HCT116 (cell line): ENCODE results near the gene PXT1. TPM values are rescaled to one million over a fixed set of nuclear protein-coding genes. Genes with fewer than 3 reads are reported as not detected.

Experiments
- ATAC-seq: fragments of 200-7000 bp; cut with Tn5 transposase; 2 replicates; pipeline ENCODE4 v1.9.1; 2020; ENCODE audit warnings: mild to moderate bottlenecking, moderate library complexity
- BruUV-seq: library from RNA; stranded (reverse); fragments of 400-500 nt; replicated peaks from 2 replicates; lab custom pipeline; 2021; lab: Mats Ljungman, UMichigan
- CTCF ChIA-PET: fragments of 300-600 bp; sonication (Branson Sonifier 250); formaldehyde crosslinking; loops from one replicate; lab custom pipeline; 2021; ENCODE audit warnings: antibody characterized with exemption; lab: Charles Lee
- POLR2A ChIA-PET: fragments of 300-600, 350-600 bp; sonication (Branson Sonifier 250); formaldehyde crosslinking; loops from one replicate; lab custom pipeline; 2021; ENCODE audit warnings: antibody characterized with exemption; lab: Charles Lee
- RAD21 ChIA-PET, 2 experiments: fragments of 300-600 bp; sonication (Branson Sonifier 250); formaldehyde crosslinking; loops; one replicate each; lab custom pipeline; 2023; ENCODE audit warnings: low total read pairs in 2 of 2; ENCODE audit not compliant: uncharacterized antibody in 2 of 2, unreplicated experiment in 2 of 2, low non-redundant PET in 1 of 2; lab: Charles Lee
- DNase-seq: peaks from one replicate; pipeline ENCODE4 v3.0.0-alpha.2; 2010; ENCODE audit warnings: low read depth, low spot score
- H2AFZ ChIP-seq: fragments of 200-600 bp; shearing (Covaris generic), sonication (generic); 2 replicates; pipeline ENCODE4 v1.6.1; 2017; ENCODE audit warnings: low read depth, mixed run types, mixed read lengths, antibody characterized with exemption, low read length; ENCODE audit not compliant: poor library complexity, severe bottlenecking
- H3K27ac ChIP-seq: 2 replicates; pipeline ENCODE4 v1.5.1; 2012; ENCODE audit warnings: low read depth, low read length
- H3K27me3 ChIP-seq: fragments of 200-600 bp; sonication (generic); 2 replicates; pipeline ENCODE4 v1.6.1; 2016; ENCODE audit warnings: mixed run types, low read length, mixed read lengths; ENCODE audit not compliant: insufficient read depth
- H3K36me3 ChIP-seq, 2 experiments: fragments of 200-500 bp in 1 of 2; fragments of 200-600 bp in 1 of 2; sonication (Bioruptor generic) in 1 of 2; sonication (generic) in 1 of 2; 2 replicates each; pipeline versions ENCODE4 v1.5.1 to v1.6.1; 2014 to 2016; ENCODE audit warnings: low read length in 2 of 2, inconsistent platforms in 1 of 2, mixed read lengths in 1 of 2, mixed run types in 1 of 2; ENCODE audit not compliant: insufficient read depth in 2 of 2, control insufficient read depth in 1 of 2
- H3K4me1 ChIP-seq, 2 experiments: fragments of 200-600 bp in 1 of 2; sonication (generic) in 1 of 2; 2 replicates each; pipeline versions ENCODE4 v1.5.1 to v1.6.1; 2012 to 2017; ENCODE audit warnings: low read length in 2 of 2, inconsistent platforms in 1 of 2, mild to moderate bottlenecking in 1 of 2, mixed read lengths in 1 of 2, mixed run types in 1 of 2, moderate library complexity in 1 of 2; ENCODE audit not compliant: insufficient read depth in 2 of 2, control insufficient read depth in 1 of 2
- H3K4me2 ChIP-seq: fragments of 200-600 bp; sonication (generic); 2 replicates; pipeline ENCODE4 v1.6.1; 2017; ENCODE audit warnings: mixed run types, low read length, mixed read lengths
- H3K4me3 ChIP-seq, 2 experiments: fragments of 200-600 bp in 1 of 2; sonication (generic) in 1 of 2; replicated peaks in 1 of 2; 2 replicates each; pipeline ENCODE4 v1.5.1; 2011 to 2016; ENCODE audit warnings: low read length in 2 of 2, control low read depth in 1 of 2, low read depth in 1 of 2, mild to moderate bottlenecking in 1 of 2, mixed read lengths in 1 of 2, mixed run types in 1 of 2
- H3K79me2 ChIP-seq: fragments of 200-600 bp; sonication (generic); 2 replicates; pipeline ENCODE4 v1.6.1; 2017; ENCODE audit warnings: mild to moderate bottlenecking, mixed run types, low read length, moderate library complexity, mixed read lengths; ENCODE audit not compliant: insufficient read depth
- H3K9ac ChIP-seq: fragments of 200-600 bp; sonication (generic); 2 replicates; pipeline ENCODE4 v1.6.1; 2016; ENCODE audit warnings: low read length, mixed read lengths
- H3K9me2 ChIP-seq: fragments of 200-600 bp; sonication (generic), shearing (Covaris generic); 2 replicates; pipeline ENCODE4 v1.6.1; 2017; ENCODE audit warnings: mixed run types, mild to moderate bottlenecking, moderate library complexity; ENCODE audit not compliant: insufficient read depth
- H3K9me3 ChIP-seq, 2 experiments: fragments of 200-500 bp in 1 of 2; fragments of 200-600 bp in 1 of 2; sonication (Bioruptor generic) in 1 of 2; sonication (generic) in 1 of 2; 2 replicates each; pipeline ENCODE4 v1.6.1; 2014 to 2017; ENCODE audit warnings: low read length in 2 of 2, mixed read lengths in 2 of 2, inconsistent platforms in 1 of 2, low read depth in 1 of 2, mild to moderate bottlenecking in 1 of 2, mixed run types in 1 of 2, moderate library complexity in 1 of 2; ENCODE audit not compliant: control insufficient read depth in 1 of 2, insufficient read depth in 1 of 2
- H4K20me1 ChIP-seq: fragments of 200-600 bp; sonication (generic), shearing (Covaris generic); 2 replicates; pipeline ENCODE4 v1.6.1; 2017; ENCODE audit warnings: mixed run types, mild to moderate bottlenecking, moderate library complexity; ENCODE audit not compliant: insufficient read depth
- EGR1 ChIP-seq: IDR thresholded peaks from 2 replicates; pipeline ENCODE4 v1.6.1; 2012; ENCODE audit warnings: low read depth
- MAX ChIP-seq: IDR thresholded peaks from 2 replicates; pipeline ENCODE4 v1.6.1; 2012
- POLR2A ChIP-seq: IDR thresholded peaks from 2 replicates; pipeline ENCODE4 v1.7.0; 2011; ENCODE audit warnings: borderline replicate concordance; ENCODE audit not compliant: insufficient read depth, insufficient read length; ENCODE audit errors: extremely low read depth
- RAD21 ChIP-seq: IDR thresholded peaks from 2 replicates; pipeline ENCODE4 v1.6.1; 2012; ENCODE audit warnings: low read depth, mild to moderate bottlenecking
- REST ChIP-seq: IDR thresholded peaks from 2 replicates; pipeline ENCODE4 v1.6.1; 2012; ENCODE audit warnings: low read depth
- SIN3A ChIP-seq: IDR thresholded peaks from 2 replicates; pipeline ENCODE4 v1.6.1; 2012; ENCODE audit warnings: low read depth
- SRF ChIP-seq: IDR thresholded peaks from 2 replicates; pipeline ENCODE4 v1.6.1; 2012; ENCODE audit warnings: low read depth
- TCF7L2 ChIP-seq: IDR thresholded peaks from 2 replicates; pipeline ENCODE4 v1.7.0; 2011; ENCODE audit warnings: borderline replicate concordance, inconsistent platforms; ENCODE audit not compliant: insufficient read depth, insufficient read length; ENCODE audit errors: extremely low read depth
- ZNF274 ChIP-seq: fragments of 200-500 bp; sonication (Bioruptor generic); IDR thresholded peaks from 2 replicates; pipeline ENCODE4 v1.6.1; 2014; ENCODE audit warnings: mild to moderate bottlenecking, low read depth, low read length, inconsistent platforms
- intact Hi-C: fragments of 100-400 bp; cut with micrococcal nuclease; formaldehyde crosslinking; loops from 2 replicates; pipeline ENCODE4 v1.10.0; 2022
- total RNA-seq: library from RNA; stranded (reverse); gene quantifications from one replicate; pipeline ENCODE4 v1.2.1, GENCODE V29; 2021; ENCODE audit not compliant: unreplicated experiment

PXT1 gene
- total RNA-seq, 1 experiment from 2014 or later: 0.17 TPM

GRCh38 chr6:36464233-36464632 is 21.6 kb upstream of the PXT1 start (continued):
- TF ChIP-seq POLR2A (no peak), MAX (no peak), RAD21 (no peak), EGR1 (no peak), ZNF274 (no peak)
- TF ChIP-seq, all 23 proteins: peak for 0

GRCh38 chr6:36463676-36464075 is 21.0 kb upstream of the PXT1 start:
- TF ChIP-seq REST (no peak), TCF7L2 (no peak), SRF (no peak), SIN3A (no peak), ZNF274 (no peak)
- ATAC-seq (no peak), DNase-seq (no peak)
- ChIA-PET CTCF (no interaction called here), RAD21 (no interaction called here), POLR2A (no interaction called here)
- H3K9me3 ChIP-seq: no peaks in the 10 kb centered on the region
- BruUV-seq: no TSS peak
- no peak overlapping the region for H3K4me3 ChIP-seq
- no peaks in the 10 kb centered on the region for H3K4me1 ChIP-seq
- H3K36me3 ChIP-seq: no peaks in the 10 kb centered on the region
- peaks cover 92% of the 10 kb centered on the region for H3K79me2 ChIP-seq
- H3K9me2 ChIP-seq: no peaks in the 10 kb centered on the region
- H3K9ac ChIP-seq: no peak overlapping the region
- H3K27ac ChIP-seq: no peak overlapping the region
- intact Hi-C loops: no loop called here
- H3K27me3 ChIP-seq: no peaks in the 10 kb centered on the region
- no peak overlapping the region for H3K4me2 ChIP-seq
- no peak overlapping the region for H2AFZ ChIP-seq
- no peaks in the 10 kb centered on the region for H4K20me1 ChIP-seq
